RWPE1 (cell line): ENCODE data around the gene OSBPL6.

ENCODE experiments used
- CTCF ChIA-PET: fragments of 350-600 bp; sonication (Branson Sonifier 250); formaldehyde crosslinking; extraction: SDS; loops from one replicate; lab custom pipeline; 2021; lab: Yijun Ruan, JAX
- POLR2A ChIA-PET: fragments of 400-600 bp; formaldehyde crosslinking; extraction: SDS; loops from one replicate; lab custom pipeline; 2020; ENCODE audit warnings: antibody characterized with exemption; ENCODE audit not compliant: low non-redundant PET; lab: Yijun Ruan, JAX
- DNase-seq: peaks from one replicate; pipeline ENCODE4 v3.0.0; 2012; ENCODE audit warnings: low spot score
- H3K27ac ChIP-seq: fragments of 450-650 bp; 2 replicates; pipeline ENCODE4 v1.5.1; 2017
- TF ChIP-seq, protein P1 (sequence below): fragments of 450-650 bp; conservative IDR thresholded peaks from 2 replicates; pipeline ENCODE4 v1.5.1; 2017; ENCODE audit warnings: low read depth, mild to moderate bottlenecking

OSBPL6 gene

DNA sequence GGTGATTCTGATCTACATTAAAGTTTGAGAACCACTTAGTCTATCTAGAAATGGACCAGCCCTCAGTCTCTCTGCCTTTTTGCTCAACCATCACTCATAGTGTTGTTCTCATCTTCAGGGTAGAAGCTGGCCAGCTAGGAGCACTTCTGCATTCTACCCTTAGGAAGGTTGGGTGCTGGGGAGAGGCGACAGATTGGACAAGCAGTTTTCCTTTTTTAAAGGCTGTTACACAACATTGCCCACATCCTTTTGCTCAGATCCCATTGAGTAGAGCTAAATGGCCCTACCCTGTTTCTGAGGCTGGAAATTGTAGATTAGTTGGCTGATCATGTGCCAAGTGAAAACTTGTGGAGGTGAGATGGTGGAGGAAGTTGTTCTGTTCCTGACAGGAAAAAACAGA lies 35.6 kb downstream of the OSBPL6 start:
- H3K27ac ChIP-seq: no peak overlapping the region
- ChIA-PET POLR2A (no interaction called here), CTCF (interaction anchor here (0.6 kb wide), 2 partner anchors 15 to 21 kb away, joined by 3 read pairs; no protein-coding TSS in a partner anchor)
- TF ChIP-seq, protein P1, sequence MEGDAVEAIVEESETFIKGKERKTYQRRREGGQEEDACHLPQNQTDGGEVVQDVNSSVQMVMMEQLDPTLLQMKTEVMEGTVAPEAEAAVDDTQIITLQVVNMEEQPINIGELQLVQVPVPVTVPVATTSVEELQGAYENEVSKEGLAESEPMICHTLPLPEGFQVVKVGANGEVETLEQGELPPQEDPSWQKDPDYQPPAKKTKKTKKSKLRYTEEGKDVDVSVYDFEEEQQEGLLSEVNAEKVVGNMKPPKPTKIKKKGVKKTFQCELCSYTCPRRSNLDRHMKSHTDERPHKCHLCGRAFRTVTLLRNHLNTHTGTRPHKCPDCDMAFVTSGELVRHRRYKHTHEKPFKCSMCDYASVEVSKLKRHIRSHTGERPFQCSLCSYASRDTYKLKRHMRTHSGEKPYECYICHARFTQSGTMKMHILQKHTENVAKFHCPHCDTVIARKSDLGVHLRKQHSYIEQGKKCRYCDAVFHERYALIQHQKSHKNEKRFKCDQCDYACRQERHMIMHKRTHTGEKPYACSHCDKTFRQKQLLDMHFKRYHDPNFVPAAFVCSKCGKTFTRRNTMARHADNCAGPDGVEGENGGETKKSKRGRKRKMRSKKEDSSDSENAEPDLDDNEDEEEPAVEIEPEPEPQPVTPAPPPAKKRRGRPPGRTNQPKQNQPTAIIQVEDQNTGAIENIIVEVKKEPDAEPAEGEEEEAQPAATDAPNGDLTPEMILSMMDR: no peak
- DNase-seq: no peak

DNA sequence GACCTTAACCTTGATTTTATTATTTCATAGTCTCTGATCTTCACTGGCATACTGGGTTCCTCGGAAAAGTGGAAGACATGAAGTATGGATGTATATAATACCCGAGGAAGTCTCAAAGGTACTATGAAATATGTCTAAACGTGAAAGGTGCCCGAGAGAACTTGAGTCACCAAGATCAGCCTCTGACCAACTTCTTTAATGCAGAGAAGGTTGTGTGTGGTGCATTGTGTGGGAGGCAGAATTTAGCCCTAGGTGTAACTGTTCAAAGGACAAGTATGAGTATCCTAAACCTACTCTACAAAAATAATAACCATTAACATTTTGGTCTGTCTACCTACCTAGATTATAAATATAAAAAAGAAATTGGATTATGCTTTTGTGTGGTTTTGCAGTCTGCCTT lies 36.1 kb downstream of the OSBPL6 start:
- TF ChIP-seq, protein P1: no peak
- ChIA-PET CTCF (interaction anchor here (0.6 kb wide), 1 partner anchor 15 kb away, joined by 3 read pairs; no protein-coding TSS in a partner anchor), POLR2A (no interaction called here)
- H3K27ac ChIP-seq: no peak overlapping the region
- no peak for DNase-seq

DNA sequence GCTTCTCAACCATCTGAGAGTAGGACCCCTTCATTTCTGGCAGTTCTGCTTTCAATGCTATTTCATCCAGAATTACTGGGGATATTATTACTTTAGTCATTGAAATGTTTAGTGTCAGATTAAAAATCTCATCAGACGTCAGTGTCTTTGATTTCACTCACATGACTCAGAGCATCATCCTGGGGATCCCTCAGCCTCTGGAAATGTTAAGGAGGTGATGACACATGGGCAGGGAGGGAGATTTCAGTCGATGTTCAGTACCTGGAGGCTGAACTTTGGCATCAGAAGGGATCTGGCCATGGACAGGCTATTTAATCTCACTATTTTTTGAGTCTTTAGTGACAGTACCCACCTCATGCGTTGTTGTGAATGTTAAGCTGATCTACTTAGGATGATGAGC lies 39.1 kb downstream of the OSBPL6 start:
- POLR2A ChIA-PET: no interaction called here
- CTCF ChIA-PET: no interaction called here
- H3K27ac ChIP-seq: no peak overlapping the region
- TF ChIP-seq, protein P1: no peak
- peak; percentile 59 for DNase-seq

DNA sequence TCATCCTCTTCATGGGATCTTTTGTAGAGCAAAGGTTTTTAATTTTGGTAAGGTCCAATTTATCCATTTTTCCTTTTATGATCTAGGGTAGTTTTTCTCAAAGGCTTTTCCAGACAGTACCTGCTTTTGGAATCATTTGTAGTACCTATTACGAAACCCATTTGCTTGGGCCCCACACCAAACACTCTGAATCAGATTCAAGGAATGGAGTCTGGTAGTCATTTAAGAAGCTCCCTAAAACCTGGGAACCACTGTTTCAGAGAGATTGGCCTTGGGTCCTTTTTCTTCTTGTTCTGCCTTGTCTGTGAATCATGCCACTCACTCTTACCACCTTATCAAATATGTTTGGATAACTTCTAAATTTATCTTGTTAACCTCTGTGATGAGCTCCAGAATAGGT lies 40.3 kb downstream of the OSBPL6 start:
- DNase-seq: peak; percentile 61
- CTCF ChIA-PET: interaction anchor here (0.6 kb wide), 1 partner anchor 120 kb away, joined by 3 read pairs; no protein-coding TSS in a partner anchor
- POLR2A ChIA-PET: no interaction called here
- TF ChIP-seq, protein P1: no peak
- no peak overlapping the region for H3K27ac ChIP-seq

DNA sequence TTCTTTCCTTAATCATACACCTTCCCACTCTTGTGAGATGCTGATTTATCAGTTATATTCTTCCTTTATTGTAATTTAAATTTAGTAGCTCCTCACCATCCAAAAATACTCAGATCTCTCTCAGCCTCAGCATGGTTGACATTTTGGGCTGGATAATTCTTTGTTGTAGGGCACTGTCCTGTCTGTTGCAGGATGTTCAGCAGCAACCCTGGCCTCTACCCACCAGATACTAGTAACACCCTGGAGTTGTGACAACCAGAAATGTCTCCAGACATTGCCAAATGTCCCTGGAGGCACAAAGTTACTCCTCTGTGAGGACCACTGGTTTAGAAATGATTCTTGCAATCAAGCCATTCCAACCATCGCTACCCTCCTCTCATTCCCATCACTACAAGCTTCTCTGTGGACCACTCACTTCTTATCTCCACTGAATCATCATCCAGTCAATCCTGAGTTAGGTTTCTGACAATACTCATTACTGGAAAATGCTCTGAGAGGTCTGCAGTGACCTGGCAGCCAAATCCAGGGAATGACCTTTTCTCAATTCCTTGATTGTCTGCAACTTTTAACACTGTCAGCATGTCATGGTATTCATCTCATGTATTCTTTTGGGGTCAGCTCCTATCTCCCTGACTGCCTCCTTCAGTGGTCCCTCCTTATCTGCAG lies 43.3 kb downstream of the OSBPL6 start:
- DNase-seq: no peak
- H3K27ac ChIP-seq: no peak overlapping the region
- TF ChIP-seq, protein P1: no peak
- CTCF ChIA-PET: no interaction called here
- POLR2A ChIA-PET: no interaction called here

DNA sequence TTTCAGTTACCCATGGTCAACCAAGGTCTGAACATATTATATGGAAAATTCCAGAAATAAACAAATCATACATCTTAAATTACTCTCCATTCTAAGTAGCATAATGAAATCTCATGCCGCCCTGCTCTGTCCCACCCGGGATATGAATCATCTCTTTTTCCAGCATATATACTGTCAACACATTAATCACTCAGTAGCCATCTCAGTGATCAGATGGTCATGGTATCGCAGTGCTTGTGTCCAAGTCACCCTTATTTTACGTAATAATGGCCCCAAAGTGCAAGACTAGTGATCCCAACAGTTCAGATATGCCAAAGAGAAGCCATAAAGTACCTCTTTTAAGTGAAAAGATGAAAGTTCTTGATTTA lies 43.8 kb downstream of the OSBPL6 start:
- TF ChIP-seq, protein P1: no peak

More for the DNA sequence above, 43.8 kb downstream of the OSBPL6 start:
- peak; percentile 53 for DNase-seq
- no peak overlapping the region for H3K27ac ChIP-seq
- POLR2A ChIA-PET: no interaction called here
- CTCF ChIA-PET: no interaction called here
